H9 (cell line): ENCODE measurements around the gene UBFD1. TPM values are rescaled to one million over a fixed set of nuclear protein-coding genes. Genes with fewer than 3 reads are reported as not detected.

Experiments used
- DNase-seq: peaks from one replicate; pipeline ENCODE4 v3.0.0-alpha.2; 2017
- H2AFZ ChIP-seq: one replicate; pipeline ENCODE4 v1.6.1; 2013; ENCODE audit warnings: mild to moderate bottlenecking, low read length, control low read depth, moderate library complexity
- H2AK5ac ChIP-seq: 2 replicates; pipeline ENCODE4 v1.6.1; 2013; ENCODE audit warnings: low read length, control low read depth, mixed read lengths; ENCODE audit not compliant: insufficient read length
- H2BK120ac ChIP-seq: one replicate; pipeline ENCODE4 v1.6.1; 2013; ENCODE audit warnings: low read depth, mild to moderate bottlenecking, low read length, control low read depth, inconsistent platforms; ENCODE audit not compliant: poor library complexity, severe bottlenecking
- H2BK12ac ChIP-seq: 2 replicates; pipeline ENCODE4 v1.6.1; 2013; ENCODE audit warnings: low read length, control low read depth, mixed read lengths, low read depth; ENCODE audit not compliant: insufficient read length
- H2BK15ac ChIP-seq: 2 replicates; pipeline ENCODE4 v1.6.1; 2013; ENCODE audit warnings: low read depth, low read length, control low read depth
- H2BK20ac ChIP-seq: one replicate; pipeline ENCODE4 v1.6.1; 2013; ENCODE audit warnings: low read depth, mild to moderate bottlenecking, low read length, control low read depth, inconsistent platforms; ENCODE audit not compliant: poor library complexity, severe bottlenecking
- H2BK5ac ChIP-seq: 2 replicates; pipeline ENCODE4 v1.6.1; 2013; ENCODE audit warnings: low read length, control low read depth, mixed read lengths; ENCODE audit not compliant: insufficient read length
- H3K14ac ChIP-seq: 2 replicates; pipeline ENCODE4 v1.6.1; 2013; ENCODE audit warnings: low read length, control low read depth; ENCODE audit not compliant: insufficient read depth
- H3K18ac ChIP-seq: 2 replicates; pipeline ENCODE4 v1.6.1; 2013; ENCODE audit warnings: low read depth, mild to moderate bottlenecking, mixed read lengths, low read length, control low read depth; ENCODE audit not compliant: insufficient read length
- H3K23ac ChIP-seq: 2 replicates; pipeline ENCODE4 v1.6.1; 2013; ENCODE audit warnings: low read length, control low read depth, mixed read lengths, low read depth; ENCODE audit not compliant: insufficient read length
- H3K23me2 ChIP-seq: 2 replicates; pipeline ENCODE4 v1.6.1; 2013; ENCODE audit warnings: low read depth, mild to moderate bottlenecking, mixed read lengths, low read length, control low read depth; ENCODE audit not compliant: insufficient read length, poor library complexity, severe bottlenecking
- H3K27ac ChIP-seq: 2 replicates; pipeline ENCODE4 v1.5.1; 2013; ENCODE audit warnings: low read length, control low read depth, mixed read lengths, low read depth; ENCODE audit not compliant: insufficient read length
- H3K27me3 ChIP-seq: 2 replicates; pipeline ENCODE4 v1.6.1; 2013; ENCODE audit warnings: low read length, control low read depth, inconsistent platforms; ENCODE audit not compliant: insufficient read depth
- H3K4ac ChIP-seq: 2 replicates; pipeline ENCODE4 v1.6.1; 2013; ENCODE audit warnings: low read depth, mild to moderate bottlenecking, control low read depth, inconsistent platforms, low read length, moderate library complexity
- H3K4me1 ChIP-seq: 2 replicates; pipeline ENCODE4 v1.6.1; 2013; ENCODE audit warnings: low read length, control low read depth, inconsistent platforms; ENCODE audit not compliant: insufficient read depth
- H3K4me2 ChIP-seq: 2 replicates; pipeline ENCODE4 v1.6.1; 2013; ENCODE audit warnings: low read length, control low read depth, mixed read lengths; ENCODE audit not compliant: insufficient read length, insufficient read depth
- H3K56ac ChIP-seq: 2 replicates; pipeline ENCODE4 v1.6.1; 2013; ENCODE audit warnings: low read depth, mild to moderate bottlenecking, mixed read lengths, low read length, control low read depth; ENCODE audit not compliant: insufficient read length
- H3K79me1 ChIP-seq: 2 replicates; pipeline ENCODE4 v1.6.1; 2013; ENCODE audit warnings: low read depth, mild to moderate bottlenecking, moderate library complexity, low read length, control low read depth, inconsistent platforms; ENCODE audit not compliant: insufficient read depth, poor library complexity, severe bottlenecking
- H3K79me2 ChIP-seq: 2 replicates; pipeline ENCODE4 v1.6.1; 2013; ENCODE audit warnings: low read length, control low read depth, inconsistent platforms; ENCODE audit not compliant: insufficient read depth
- H3K9ac ChIP-seq: 2 replicates; pipeline ENCODE4 v1.6.1; 2013; ENCODE audit warnings: low read length, control low read depth, mixed read lengths; ENCODE audit not compliant: insufficient read length; ENCODE audit errors: extremely low read depth
- H3K9me3 ChIP-seq: one replicate; pipeline ENCODE4 v1.6.1; 2013; ENCODE audit warnings: low read depth, low read length, inconsistent platforms; ENCODE audit not compliant: control insufficient read depth
- H3T11ph ChIP-seq: one replicate; pipeline ENCODE4 v1.6.1; 2013; ENCODE audit warnings: mild to moderate bottlenecking, low read length, control low read depth, inconsistent platforms
- H4K20me1 ChIP-seq: one replicate; pipeline ENCODE4 v1.6.1; 2013; ENCODE audit not compliant: control insufficient read depth, insufficient read length, insufficient read depth
- H4K5ac ChIP-seq: 2 replicates; pipeline ENCODE4 v1.6.1; 2013; ENCODE audit warnings: low read depth, mild to moderate bottlenecking, mixed read lengths, low read length, control low read depth; ENCODE audit not compliant: insufficient read length
- H4K8ac ChIP-seq: replicated peaks from 2 replicates; pipeline ENCODE4 v1.6.1; 2013; ENCODE audit warnings: low read length, control low read depth, mixed read lengths, low read depth; ENCODE audit not compliant: insufficient read length
- H4K91ac ChIP-seq: 2 replicates; pipeline ENCODE4 v1.6.1; 2013; ENCODE audit warnings: low read depth, mild to moderate bottlenecking, moderate library complexity, mixed read lengths, low read length, control low read depth; ENCODE audit not compliant: insufficient read length
- H3K27ac Mint-ChIP-seq, 3 experiments: 2 replicates in 2 of 3; 3 replicates in 1 of 3; pipeline ENCODE4 v1.8.0; 2020 to 2021; ENCODE audit warnings: mixed read lengths in 3 of 3, mild to moderate bottlenecking in 1 of 3, moderate library complexity in 1 of 3
- H3K27me3 Mint-ChIP-seq: 2 replicates; pipeline ENCODE4 v1.8.0; 2021; ENCODE audit warnings: low read depth, mild to moderate bottlenecking, moderate library complexity, mixed read lengths
- H3K36me3 Mint-ChIP-seq, 3 experiments: 2 replicates in 2 of 3; 3 replicates in 1 of 3; pipeline ENCODE4 v1.8.0; 2020 to 2021; ENCODE audit warnings: low read depth in 3 of 3, mixed read lengths in 3 of 3; ENCODE audit not compliant: insufficient read depth in 1 of 3
- H3K4me1 Mint-ChIP-seq, 2 experiments: 2 replicates each; pipeline ENCODE4 v1.8.0; 2020; ENCODE audit warnings: mixed read lengths in 2 of 2
- H3K4me3 Mint-ChIP-seq, 2 experiments: 2 replicates in 1 of 2; 3 replicates in 1 of 2; pipeline ENCODE4 v1.8.0; 2020 to 2021; ENCODE audit warnings: mild to moderate bottlenecking in 2 of 2, mixed read lengths in 2 of 2, moderate library complexity in 1 of 2
- H3K9me3 Mint-ChIP-seq, 2 experiments: 2 replicates in 1 of 2; 3 replicates in 1 of 2; pipeline ENCODE4 v1.8.0; 2020; ENCODE audit warnings: mild to moderate bottlenecking in 2 of 2, mixed read lengths in 2 of 2, moderate library complexity in 1 of 2
- CTCF ChIP-seq: fragments of 200-600 bp; sonication (generic); conservative IDR thresholded peaks from 3 replicates; pipeline ENCODE4 v1.8.0; 2021; ENCODE audit warnings: antibody characterized with exemption, mild to moderate bottlenecking
- WGBS: extraction: QIAGEN DNeasy Blood & Tissue Kit; methylation state at CpG from one replicate; pipeline ENCODE4 v1.1.7; 2013; ENCODE audit warnings: missing lambda C conversion rate, low lambda C conversion rate, mixed read lengths; ENCODE audit not compliant: insufficient read length; ENCODE audit errors: extremely low coverage; 5-methylcytosine and 5-hydroxymethylcytosine counted together
- total RNA-seq: library from RNA; stranded (reverse); gene quantifications from 2 replicates; pipeline ENCODE4 v1.2.1, GENCODE V29; 2021

Gene UBFD1
- total RNA-seq, 1 experiment from 2014 or later, result 107 TPM

GRCh38 chr16:23509782-23510163 is 47.8 kb upstream of the UBFD1 start:
- peak overlapping the region; percentile 86 to 88 for H3K4me3 Mint-ChIP-seq
- peak overlapping the region in 2 of 3 experiments; percentile 63 to 95; a peak in 3 of 7 replicates for H3K27ac Mint-ChIP-seq
- H3K79me2 ChIP-seq, result peaks cover 37% of the 10 kb centered on the region; the same call in 1 of the 2 replicates

More at GRCh38 chr16:23509782-23510163, 47.8 kb upstream of the UBFD1 start:
- Histone ChIP-seq H3K18ac (no peak overlapping the region), H3K56ac (no peak overlapping the region), H3K9me3 (no peaks in the 10 kb centered on the region), H4K5ac (no peak overlapping the region), H3K23me2 (peaks cover 14% of the 10 kb centered on the region), H2BK12ac (no peak overlapping the region), H2BK20ac (no peak overlapping the region), H3K4me1 (peaks cover 2% of the 10 kb centered on the region; the same call in 1 of the 2 replicates), H2BK15ac (no peak overlapping the region), H2BK5ac (no peak overlapping the region), H4K20me1 (no peaks in the 10 kb centered on the region), H2BK120ac (no peak overlapping the region), H3K27me3 (no peaks in the 10 kb centered on the region), H3K27ac (no peak overlapping the region), H4K91ac (no peak overlapping the region), H4K8ac (no peak overlapping the region), H3K79me1 (peaks cover 10% of the 10 kb centered on the region), H3T11ph (no peak overlapping the region), H3K4ac (no peak overlapping the region), H3K4me2 (peak overlapping the region; percentile 98), H3K14ac (0 out of 2 replicates have a peak overlapping the region, but pooled peaks have one; percentile 97), H3K9ac (peak overlapping the region; percentile 91), H2AK5ac (no peak overlapping the region), H3K23ac (no peak overlapping the region), H2AFZ (no peak overlapping the region)
- H3K9me3 Mint-ChIP-seq, result peaks cover 0 to 7% of the 10 kb centered on the region in 2 experiments; a peak in 1 of 5 replicates
- peaks cover 11 to 29% (median 27%) of the 10 kb centered on the region in 3 experiments; a peak in 6 of 7 replicates for H3K36me3 Mint-ChIP-seq
- no peaks in the 10 kb centered on the region for H3K27me3 Mint-ChIP-seq
- no peak for TF ChIP-seq CTCF
- peaks cover 31 to 34% of the 10 kb centered on the region in 2 experiments for H3K4me1 Mint-ChIP-seq
- WGBS, result no CpG with 5 or more reads among the region's 17 CpGs
- no peak for DNase-seq
